HEK293 (cell line): ENCODE measurements around the gene GALNT10.

Experiments used
- CTCF ChIA-PET: fragments of 350-600 bp; formaldehyde crosslinking; extraction: SDS; loops from one replicate; lab custom pipeline; 2021; ENCODE audit warnings: antibody characterized with exemption; lab: Yijun Ruan, JAX
- POLR2A ChIA-PET: fragments of 300-600 bp; formaldehyde crosslinking; extraction: SDS; loops from one replicate; lab custom pipeline; 2020; ENCODE audit warnings: antibody characterized with exemption, inconsistent platforms; lab: Yijun Ruan, JAX
- H3K27ac ChIP-seq: fragments of 200-500 bp; sonication (Bioruptor generic); 2 replicates; pipeline ENCODE4 v1.5.1; 2014; ENCODE audit warnings: low read depth, low read length, control low read depth, inconsistent platforms; ENCODE audit errors: extremely low read depth
- H3K36me3 ChIP-seq, 2 experiments: fragments of 200-500 bp in 1 of 2; sonication (Bioruptor generic) in 1 of 2; 1 replicate in 1 of 2; 2 replicates in 1 of 2; pipeline ENCODE4 v1.5.1; 2014 to 2017; ENCODE audit warnings: inconsistent platforms in 2 of 2, low read length in 2 of 2; ENCODE audit not compliant: control insufficient read depth in 2 of 2, insufficient read depth in 1 of 2
- H3K4me1 ChIP-seq: fragments of 200-500 bp; sonication (Bioruptor generic); 2 replicates; pipeline ENCODE4 v1.5.1; 2014; ENCODE audit warnings: mild to moderate bottlenecking, low read length, inconsistent platforms; ENCODE audit not compliant: control insufficient read depth, insufficient read depth
- H3K4me3 ChIP-seq: 2 replicates; pipeline ENCODE4 v1.5.1; 2011; ENCODE audit warnings: low read depth, mild to moderate bottlenecking, control low read depth, low read length, moderate library complexity
- H3K9me3 ChIP-seq: fragments of 200-500 bp; sonication (Bioruptor generic); 2 replicates; pipeline ENCODE4 v1.5.1; 2014; ENCODE audit warnings: low read depth, low read length, inconsistent platforms; ENCODE audit not compliant: control insufficient read depth, insufficient read depth
- GLI4 ChIP-seq: fragments of 450-650 bp; formaldehyde crosslinking; IDR thresholded peaks from 2 replicates; pipeline ENCODE4 v1.5.1; 2016; ENCODE audit warnings: missing biosample characterization, missing genetic modification characterization
- HOXA7 ChIP-seq: sonication (generic); formaldehyde crosslinking; IDR thresholded peaks from 2 replicates; pipeline ENCODE4 v1.8.1; 2022; ENCODE audit warnings: missing genetic modification reagents, borderline replicate concordance
- TRIM28 ChIP-seq: IDR thresholded peaks from 2 replicates; pipeline ENCODE4 v1.6.1; 2011; ENCODE audit warnings: low read length, control low read depth, borderline replicate concordance
- ZFP37 ChIP-seq: fragments of 450-650 bp; formaldehyde crosslinking; IDR thresholded peaks from 2 replicates; pipeline ENCODE4 v1.5.1; 2016; ENCODE audit warnings: missing biosample characterization, missing genetic modification characterization
- ZFP41 ChIP-seq: fragments of 450-650 bp; formaldehyde crosslinking; IDR thresholded peaks from 2 replicates; pipeline ENCODE4 v1.5.1; 2016; ENCODE audit warnings: missing biosample characterization, missing genetic modification characterization, borderline replicate concordance
- ZIC2 ChIP-seq: fragments of 450-650 bp; formaldehyde crosslinking; IDR thresholded peaks from 2 replicates; pipeline ENCODE4 v1.5.1; 2016; ENCODE audit warnings: missing biosample characterization, missing genetic modification characterization
- ZNF169 ChIP-seq: fragments of 450-650 bp; formaldehyde crosslinking; IDR thresholded peaks from 2 replicates; pipeline ENCODE4 v1.5.1; 2016; ENCODE audit warnings: missing biosample characterization, missing genetic modification characterization
- ZNF24 ChIP-seq: fragments of 450-650 bp; formaldehyde crosslinking; IDR thresholded peaks from 2 replicates; pipeline ENCODE4 v1.5.1; 2016; ENCODE audit warnings: missing biosample characterization, missing genetic modification characterization
- ZNF473 ChIP-seq: fragments of 450-650 bp; formaldehyde crosslinking; IDR thresholded peaks from 2 replicates; pipeline ENCODE4 v1.5.1; 2017; ENCODE audit warnings: missing biosample characterization, missing genetic modification characterization
- ZNF561 ChIP-seq: fragments of 450-650 bp; IDR thresholded peaks from 2 replicates; pipeline ENCODE4 v1.5.1; 2018; ENCODE audit warnings: missing biosample characterization, missing genetic modification characterization, borderline replicate concordance
- ZNF600 ChIP-seq: fragments of 450-650 bp; formaldehyde crosslinking; IDR thresholded peaks from 2 replicates; pipeline ENCODE4 v1.5.1; 2016; ENCODE audit warnings: missing biosample characterization, missing genetic modification characterization
- ZNF670 ChIP-seq: fragments of 450-650 bp; formaldehyde crosslinking; IDR thresholded peaks from 2 replicates; pipeline ENCODE4 v1.5.1; 2016; ENCODE audit warnings: missing biosample characterization, missing genetic modification characterization, low read depth
- ZNF76 ChIP-seq: fragments of 450-650 bp; formaldehyde crosslinking; IDR thresholded peaks from 2 replicates; pipeline ENCODE4; 2016; ENCODE audit warnings: low read depth, missing biosample characterization, missing genetic modification characterization, borderline replicate concordance
- ZNF843 ChIP-seq: fragments of 450-650 bp; formaldehyde crosslinking; IDR thresholded peaks from 2 replicates; pipeline ENCODE4 v1.5.1; 2016; ENCODE audit warnings: missing biosample characterization, missing genetic modification characterization
- TF ChIP-seq, protein P1 (sequence below): fragments of 450-650 bp; formaldehyde crosslinking; IDR thresholded peaks from 2 replicates; pipeline ENCODE4 v1.5.1; 2016; ENCODE audit warnings: missing biosample characterization, missing genetic modification characterization
- TF ChIP-seq, protein P2 (sequence below): fragments of 450-650 bp; formaldehyde crosslinking; IDR thresholded peaks from 2 replicates; pipeline ENCODE4 v1.5.1; 2016; ENCODE audit warnings: missing biosample characterization, missing genetic modification characterization
- TF ChIP-seq, protein P3 (sequence below): fragments of 450-650 bp; formaldehyde crosslinking; IDR thresholded peaks from 2 replicates; pipeline ENCODE4 v1.5.1; 2016; ENCODE audit warnings: missing biosample characterization, missing genetic modification characterization
- TF ChIP-seq, protein P4 (sequence below): fragments of 450-650 bp; formaldehyde crosslinking; IDR thresholded peaks from 2 replicates; pipeline ENCODE4 v1.5.1; 2016; ENCODE audit warnings: missing biosample characterization, missing genetic modification characterization

GALNT10 gene

DNA sequence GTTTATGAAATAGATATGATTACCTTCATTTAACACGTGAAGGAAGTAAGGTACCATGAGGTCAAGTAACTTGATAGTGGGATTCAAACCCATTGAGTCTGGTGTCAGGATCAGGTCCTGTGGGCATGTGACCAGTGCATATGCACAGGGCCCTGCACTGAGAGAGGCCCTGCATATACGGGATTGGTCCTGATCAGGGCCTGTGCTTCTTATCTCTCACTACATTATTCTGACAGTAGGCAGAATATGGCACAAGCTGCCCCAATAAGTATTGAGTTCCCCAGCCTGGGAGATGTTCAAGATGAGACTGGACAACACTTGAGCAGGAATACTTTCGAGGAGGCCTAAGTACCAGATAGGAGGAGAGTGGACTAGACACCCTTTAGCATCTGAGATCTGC is 44.0 kb downstream of the GALNT10 start:
- no peak overlapping the region for H3K4me3 ChIP-seq
- no peak for TF ChIP-seq ZFP37 (tag by site-specific recombination)
- TF ChIP-seq ZNF473 (tag by site-specific recombination) = no peak
- no peak for TF ChIP-seq ZNF600 (tag by site-specific recombination)
- TF ChIP-seq, protein P1, sequence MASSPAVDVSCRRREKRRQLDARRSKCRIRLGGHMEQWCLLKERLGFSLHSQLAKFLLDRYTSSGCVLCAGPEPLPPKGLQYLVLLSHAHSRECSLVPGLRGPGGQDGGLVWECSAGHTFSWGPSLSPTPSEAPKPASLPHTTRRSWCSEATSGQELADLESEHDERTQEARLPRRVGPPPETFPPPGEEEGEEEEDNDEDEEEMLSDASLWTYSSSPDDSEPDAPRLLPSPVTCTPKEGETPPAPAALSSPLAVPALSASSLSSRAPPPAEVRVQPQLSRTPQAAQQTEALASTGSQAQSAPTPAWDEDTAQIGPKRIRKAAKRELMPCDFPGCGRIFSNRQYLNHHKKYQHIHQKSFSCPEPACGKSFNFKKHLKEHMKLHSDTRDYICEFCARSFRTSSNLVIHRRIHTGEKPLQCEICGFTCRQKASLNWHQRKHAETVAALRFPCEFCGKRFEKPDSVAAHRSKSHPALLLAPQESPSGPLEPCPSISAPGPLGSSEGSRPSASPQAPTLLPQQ = no peak
- no peak for TF ChIP-seq ZIC2 (tag by site-specific recombination)
- TF ChIP-seq ZNF24 = no peak
- no peak for TF ChIP-seq TRIM28
- TF ChIP-seq ZNF561 (tag by site-specific recombination) = no peak
- no peak for TF ChIP-seq ZNF76 (tag by site-specific recombination)
- no peak for TF ChIP-seq ZNF670 (tag by site-specific recombination)
- TF ChIP-seq, protein P2, sequence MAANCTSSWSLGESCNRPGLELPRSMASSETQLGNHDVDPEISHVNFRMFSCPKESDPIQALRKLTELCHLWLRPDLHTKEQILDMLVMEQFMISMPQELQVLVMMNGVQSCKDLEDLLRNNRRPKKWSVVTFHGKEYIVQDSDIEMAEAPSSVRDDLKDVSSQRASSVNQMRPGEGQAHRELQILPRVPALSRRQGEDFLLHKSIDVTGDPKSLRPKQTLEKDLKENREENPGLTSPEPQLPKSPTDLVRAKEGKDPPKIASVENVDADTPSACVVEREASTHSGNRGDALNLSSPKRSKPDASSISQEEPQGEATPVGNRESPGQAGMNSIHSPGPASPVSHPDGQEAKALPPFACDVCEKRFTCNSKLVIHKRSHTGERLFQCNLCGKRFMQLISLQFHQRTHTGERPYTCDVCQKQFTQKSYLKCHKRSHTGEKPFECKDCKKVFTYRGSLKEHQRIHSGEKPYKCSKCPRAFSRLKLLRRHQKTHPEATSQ (tag by site-specific recombination) = no peak
- no peak for TF ChIP-seq HOXA7
- no peak for TF ChIP-seq ZNF169
- TF ChIP-seq GLI4 (tag by site-specific recombination) = no peak
- TF ChIP-seq, protein P3, sequence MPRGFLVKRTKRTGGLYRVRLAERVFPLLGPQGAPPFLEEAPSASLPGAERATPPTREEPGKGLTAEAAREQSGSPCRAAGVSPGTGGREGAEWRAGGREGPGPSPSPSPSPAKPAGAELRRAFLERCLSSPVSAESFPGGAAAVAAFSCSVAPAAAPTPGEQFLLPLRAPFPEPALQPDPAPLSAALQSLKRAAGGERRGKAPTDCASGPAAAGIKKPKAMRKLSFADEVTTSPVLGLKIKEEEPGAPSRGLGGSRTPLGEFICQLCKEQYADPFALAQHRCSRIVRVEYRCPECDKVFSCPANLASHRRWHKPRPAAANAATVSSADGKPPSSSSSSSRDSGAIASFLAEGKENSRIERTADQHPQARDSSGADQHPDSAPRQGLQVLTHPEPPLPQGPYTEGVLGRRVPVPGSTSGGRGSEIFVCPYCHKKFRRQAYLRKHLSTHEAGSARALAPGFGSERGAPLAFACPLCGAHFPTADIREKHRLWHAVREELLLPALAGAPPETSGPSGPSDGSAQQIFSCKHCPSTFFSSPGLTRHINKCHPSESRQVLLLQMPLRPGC (tag by site-specific recombination) = no peak
- TF ChIP-seq ZNF843 (tag by site-specific recombination) = no peak
- TF ChIP-seq ZFP41 = no peak
- ChIA-PET POLR2A (no interaction called here), CTCF (no interaction called here)
- H3K27ac ChIP-seq = no peak overlapping the region
- H3K9me3 ChIP-seq = no peaks in the 10 kb centered on the region
- no peaks in the 10 kb centered on the region for H3K4me1 ChIP-seq
- H3K36me3 ChIP-seq = no peaks in the 10 kb centered on the region

DNA sequence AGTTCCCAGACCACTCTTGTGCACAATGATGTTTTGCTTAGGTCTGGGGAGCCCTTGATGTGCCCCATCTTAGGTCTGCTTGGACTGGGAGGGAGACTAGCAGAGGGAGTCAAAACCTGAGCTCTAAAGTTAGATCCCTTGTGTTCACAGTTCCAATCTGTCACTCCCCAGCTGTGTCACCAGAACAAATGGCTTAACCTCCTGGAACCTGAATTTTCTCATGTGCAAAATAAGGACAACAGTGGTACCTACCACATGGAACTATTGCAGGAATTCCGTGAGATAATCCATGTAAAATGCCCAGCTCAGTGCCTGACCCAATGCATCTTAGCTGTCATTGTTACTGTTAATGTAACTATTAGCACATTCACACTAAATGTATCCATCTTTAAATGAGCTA is 45.5 kb downstream of the GALNT10 start:
- POLR2A ChIA-PET = no interaction called here
- Histone ChIP-seq H3K27ac (no peak overlapping the region), H3K4me1 (no peaks in the 10 kb centered on the region), H3K9me3 (no peaks in the 10 kb centered on the region)
- TF ChIP-seq, protein P4, sequence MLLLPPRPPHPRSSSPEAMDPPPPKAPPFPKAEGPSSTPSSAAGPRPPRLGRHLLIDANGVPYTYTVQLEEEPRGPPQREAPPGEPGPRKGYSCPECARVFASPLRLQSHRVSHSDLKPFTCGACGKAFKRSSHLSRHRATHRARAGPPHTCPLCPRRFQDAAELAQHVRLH = no peak
- no peak for TF ChIP-seq ZNF169
- TF ChIP-seq, all 188 proteins: peak for 0
- Histone ChIP-seq H3K36me3 (no peaks in the 10 kb centered on the region), H3K4me3 (no peak overlapping the region)
- CTCF ChIA-PET = interaction anchor here (0.7 kb wide), 1 partner anchor 169 kb away, joined by 3 read pairs; no protein-coding TSS in a partner anchor
